Measurements from ENCODE around the gene PDE1C.
A peak's percentile ranks its signal among the peaks of the same experiment; 100 is the strongest.
"Not testable (repeated sequence)": the region's sequence is repeated elsewhere in the genome, so short reads cannot be mapped to it uniquely, and the experiment has no call there.

PDE1C gene

DNA sequence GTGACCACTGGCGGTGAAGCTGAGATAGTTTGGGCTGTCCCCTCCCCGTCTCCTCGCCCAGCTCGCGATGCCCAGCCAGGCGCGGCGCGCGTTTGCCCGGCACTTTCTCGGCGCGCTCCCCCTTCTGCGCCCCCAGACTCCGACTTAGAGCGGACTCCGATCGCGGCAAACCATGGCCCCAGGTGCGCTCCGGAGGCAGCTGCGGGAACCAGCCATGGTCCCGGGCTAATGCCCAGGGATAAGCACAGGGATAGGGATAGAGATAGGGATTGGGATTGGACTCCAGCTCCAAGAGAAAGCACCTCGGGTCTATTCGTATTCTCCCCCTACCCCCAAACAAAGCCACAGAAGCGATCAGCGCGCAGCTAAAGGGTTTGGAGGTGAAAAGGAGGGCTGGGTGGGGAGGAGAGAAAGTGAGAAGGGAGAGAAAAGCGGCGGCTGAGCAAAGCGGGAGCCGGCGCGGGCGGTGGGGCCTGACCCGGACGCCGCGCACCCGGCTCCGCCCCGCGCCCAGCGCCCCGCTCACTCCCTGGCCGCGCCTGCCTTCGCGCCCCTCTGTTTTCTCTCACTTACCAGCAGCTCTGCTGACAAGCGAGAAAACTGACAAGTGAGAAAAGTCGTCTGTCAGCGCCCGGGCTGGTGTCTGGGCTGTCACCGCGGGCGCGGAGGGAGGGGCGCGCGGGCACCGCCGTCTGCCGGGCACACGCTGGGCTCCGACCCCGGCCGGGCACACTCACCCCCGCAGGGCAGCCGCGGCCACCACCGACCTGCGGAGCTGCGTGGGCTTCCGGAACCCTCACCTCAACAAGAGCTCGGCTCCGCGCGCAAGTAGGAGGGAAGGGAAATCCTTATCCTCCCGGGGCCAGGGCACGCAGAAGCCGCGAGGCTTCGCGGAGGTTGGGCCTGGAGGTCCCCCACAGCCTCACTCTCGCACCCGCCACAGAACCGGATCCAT, at the start of gene PDE1C:
PDE1C (minus strand) TSS at position 2 of the 955 bp plus-strand sequence.
- DNase-seq (ENCODE audit: low spot score) = peak; percentile 64

DNA sequence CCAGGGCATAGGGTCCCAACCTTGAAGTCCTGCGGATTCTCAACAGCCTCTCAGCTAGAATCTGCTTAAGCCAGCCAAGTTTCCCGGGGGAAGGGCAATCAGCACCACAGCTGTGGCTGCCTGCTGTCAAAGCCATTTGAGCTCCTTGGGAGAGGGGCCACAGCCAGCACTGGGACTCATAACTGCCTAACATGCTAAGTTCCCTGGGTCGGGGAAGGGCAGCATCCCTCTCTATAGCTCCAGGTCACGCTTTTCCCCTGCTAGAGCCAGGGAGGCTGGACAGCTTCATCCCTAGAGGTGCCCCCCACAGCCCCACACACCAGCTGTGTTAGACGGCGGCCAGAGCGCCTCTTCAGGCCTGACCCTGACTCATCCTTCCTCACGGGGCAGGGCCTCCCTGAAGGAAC, 49.6 kb upstream of the PDE1C start:
- DNase-seq (ENCODE audit: low spot score) = no peak

DNA sequence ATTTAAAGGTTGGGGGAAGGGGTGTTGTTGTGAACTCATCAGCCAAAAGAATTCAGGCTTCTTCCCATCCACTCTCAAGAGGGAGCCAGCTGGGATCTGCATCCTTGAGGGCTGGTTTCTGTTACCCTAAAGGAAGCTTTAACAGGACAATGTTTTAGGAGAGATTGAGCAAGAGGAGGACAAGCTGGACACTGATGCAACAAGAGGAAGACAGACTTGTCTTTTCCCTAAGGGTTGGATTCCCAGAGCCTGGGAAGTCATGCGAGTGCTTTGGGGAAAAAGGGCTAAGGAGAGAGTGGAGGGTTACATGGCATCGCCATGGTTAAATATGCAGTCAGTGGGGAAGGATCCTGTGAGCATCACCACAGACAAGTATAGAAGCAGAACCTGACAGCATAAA, 47.6 kb upstream of the PDE1C start:
- peak; percentile 20 for DNase-seq (ENCODE audit: low spot score)

DNA sequence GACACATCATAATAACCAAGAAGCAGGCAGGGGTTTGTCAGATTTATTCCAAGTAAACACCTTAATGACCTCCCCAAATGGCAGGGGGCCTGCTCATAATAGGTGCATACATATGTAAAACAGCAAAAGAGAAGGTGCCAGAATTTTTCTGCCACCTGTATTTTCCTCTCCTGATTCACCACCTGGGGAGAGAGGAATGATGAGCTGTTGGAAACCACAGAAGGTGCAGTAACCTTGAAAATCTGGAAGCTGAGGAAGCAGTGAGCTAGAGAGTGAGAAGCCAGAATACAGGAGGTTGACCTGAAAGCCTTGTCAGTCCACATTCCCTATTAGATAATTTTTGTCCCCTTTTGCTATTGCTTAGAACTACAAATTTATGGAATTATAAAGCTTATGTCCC, 46.2 kb upstream of the PDE1C start:
- DNase-seq (ENCODE audit: low spot score) = no peak

DNA sequence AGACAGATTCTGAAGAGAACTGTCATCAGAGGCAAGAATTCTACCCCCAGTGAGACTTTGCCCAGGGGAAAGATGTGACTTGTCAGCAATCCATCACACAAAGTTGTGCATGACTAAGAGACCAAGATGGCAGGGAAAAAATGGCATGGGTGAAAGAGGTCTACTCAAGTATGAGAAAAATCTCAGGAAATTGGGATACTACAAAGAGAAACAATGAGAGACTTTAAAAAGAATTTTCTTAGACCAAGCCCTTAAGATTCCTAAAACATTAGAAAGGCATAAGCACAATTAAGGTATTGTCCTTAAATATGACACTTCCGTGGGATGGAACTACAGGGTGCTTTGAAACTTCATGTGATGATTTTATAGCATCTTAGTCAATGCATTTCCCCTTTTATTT, 45.6 kb upstream of the PDE1C start:
- peak; percentile 46 for DNase-seq (ENCODE audit: low spot score)

DNA sequence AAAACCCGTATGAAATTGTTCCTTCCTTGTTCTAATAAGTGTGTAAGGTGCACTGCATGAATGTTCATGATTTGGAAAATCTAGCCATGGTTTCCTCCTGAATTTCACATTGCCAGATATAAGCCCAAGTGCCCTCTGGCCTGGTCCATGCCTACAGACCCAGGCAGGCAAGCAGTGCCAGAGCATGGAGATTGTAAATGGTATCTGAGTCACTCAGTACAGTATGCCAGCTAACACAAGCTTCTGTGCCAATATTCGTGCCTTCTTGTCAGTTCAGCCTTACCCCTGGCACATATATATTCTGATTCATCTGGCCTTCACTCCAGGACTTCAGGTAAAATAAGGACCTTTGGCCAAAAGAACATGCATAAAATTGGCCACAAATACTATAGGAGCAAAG, 38.4 kb upstream of the PDE1C start:
- DNase-seq (ENCODE audit: low spot score) = no peak

DNA sequence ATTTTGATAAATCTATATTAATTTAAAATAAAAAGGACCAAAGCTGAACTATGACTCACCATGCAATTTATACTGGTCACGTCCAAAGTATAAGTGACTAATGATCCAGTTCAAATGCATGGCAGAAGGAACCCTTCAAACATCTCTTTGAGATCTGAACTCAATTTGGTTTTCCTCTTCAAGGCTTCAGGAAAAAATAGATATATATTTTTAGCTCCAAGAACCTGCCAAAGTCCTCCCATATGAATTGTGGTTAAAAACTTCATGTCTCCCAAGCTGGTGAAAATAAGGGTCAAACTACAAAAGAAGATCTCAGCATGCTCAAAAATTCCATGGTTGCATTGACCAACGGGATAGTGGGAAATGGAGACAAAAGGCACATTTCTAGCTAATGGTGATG, 34.6 kb upstream of the PDE1C start:
- no peak for DNase-seq (ENCODE audit: low spot score)

DNA sequence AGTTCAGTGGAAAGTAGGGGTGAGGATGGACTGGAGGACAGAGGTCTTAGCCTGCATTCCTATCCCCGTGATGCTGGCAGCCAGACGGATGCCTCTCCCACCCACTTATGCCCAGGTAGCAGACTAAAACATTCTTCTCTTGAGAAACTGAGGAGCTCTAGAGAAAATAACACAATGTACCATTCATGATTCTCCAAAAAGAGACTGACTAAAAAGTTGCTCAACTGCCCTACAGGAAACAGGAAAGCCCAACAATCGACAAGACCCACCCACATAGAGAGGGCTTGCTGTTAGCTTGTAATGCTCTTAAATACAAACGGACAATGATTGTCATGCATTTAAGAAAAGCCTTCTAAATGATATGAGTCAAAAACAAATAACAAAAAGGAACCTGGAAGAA, 33.2 kb upstream of the PDE1C start:
- DNase-seq (ENCODE audit: low spot score) = no peak

DNA sequence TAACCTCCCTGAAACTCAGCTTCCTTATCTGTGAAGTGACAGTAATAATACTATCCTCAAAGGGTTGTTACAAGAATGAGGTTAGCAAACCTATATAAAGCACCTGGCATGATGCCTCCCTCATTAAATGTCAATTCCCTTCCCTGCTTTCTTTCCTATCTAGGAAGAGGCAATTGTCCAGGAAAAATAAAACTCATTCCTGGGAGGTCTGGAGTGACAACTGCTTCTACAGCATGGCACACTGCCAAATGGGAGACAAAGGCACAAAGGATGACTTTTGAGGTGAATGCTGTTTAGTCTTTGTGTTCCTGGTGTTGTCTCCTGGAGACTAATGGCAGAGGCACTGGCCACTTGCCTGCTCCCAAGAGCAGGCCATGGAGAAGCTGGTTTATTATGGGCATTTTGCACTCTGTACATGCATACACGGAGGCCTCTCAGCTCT, 32.2 kb upstream of the PDE1C start:
- DNase-seq (ENCODE audit: low spot score) = no peak

DNA sequence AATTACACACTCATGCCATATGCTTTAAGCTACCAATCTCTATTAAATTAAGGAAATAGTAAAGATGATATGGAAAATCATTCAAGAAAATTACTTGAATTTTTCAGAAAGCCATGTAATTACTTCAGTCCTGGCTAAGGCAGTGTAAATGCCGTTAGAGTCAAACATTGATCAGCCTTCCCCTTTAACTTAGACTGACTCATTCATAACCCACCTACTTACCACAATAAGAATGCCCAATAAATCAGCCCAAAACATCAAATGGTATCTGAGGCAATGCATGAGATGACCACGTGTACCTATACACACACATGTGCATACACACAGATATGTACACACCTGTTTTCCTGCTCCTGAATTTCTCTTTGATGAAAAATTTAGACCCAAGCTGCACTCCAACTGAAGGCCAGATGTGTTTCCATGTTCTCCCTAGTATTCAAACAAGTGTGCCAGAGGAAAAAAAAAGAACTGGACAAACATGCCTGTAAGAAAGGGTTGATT, 30.2 kb upstream of the PDE1C start:
- no peak for DNase-seq (ENCODE audit: low spot score)

DNA sequence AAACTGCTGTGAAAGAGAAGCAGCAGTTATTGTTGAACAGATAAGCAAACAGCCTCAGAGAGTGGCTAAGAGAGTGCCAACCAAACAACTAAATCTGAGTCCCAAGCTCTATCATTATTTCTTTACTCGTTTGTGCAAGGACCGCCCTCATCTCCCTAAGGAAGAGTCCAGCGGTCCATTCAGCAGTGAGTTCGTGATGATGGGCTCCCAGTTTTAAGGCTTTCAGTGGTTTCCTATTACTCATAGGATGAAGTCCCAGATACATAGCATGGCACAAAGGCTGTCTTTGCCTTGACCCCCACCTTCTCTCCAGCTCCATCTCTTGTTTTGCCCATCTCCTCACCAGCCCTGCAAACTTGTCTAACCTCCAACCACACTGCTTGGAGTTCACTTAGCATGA, 24.3 kb upstream of the PDE1C start:
- DNase-seq (ENCODE audit: low spot score) = no peak

DNA sequence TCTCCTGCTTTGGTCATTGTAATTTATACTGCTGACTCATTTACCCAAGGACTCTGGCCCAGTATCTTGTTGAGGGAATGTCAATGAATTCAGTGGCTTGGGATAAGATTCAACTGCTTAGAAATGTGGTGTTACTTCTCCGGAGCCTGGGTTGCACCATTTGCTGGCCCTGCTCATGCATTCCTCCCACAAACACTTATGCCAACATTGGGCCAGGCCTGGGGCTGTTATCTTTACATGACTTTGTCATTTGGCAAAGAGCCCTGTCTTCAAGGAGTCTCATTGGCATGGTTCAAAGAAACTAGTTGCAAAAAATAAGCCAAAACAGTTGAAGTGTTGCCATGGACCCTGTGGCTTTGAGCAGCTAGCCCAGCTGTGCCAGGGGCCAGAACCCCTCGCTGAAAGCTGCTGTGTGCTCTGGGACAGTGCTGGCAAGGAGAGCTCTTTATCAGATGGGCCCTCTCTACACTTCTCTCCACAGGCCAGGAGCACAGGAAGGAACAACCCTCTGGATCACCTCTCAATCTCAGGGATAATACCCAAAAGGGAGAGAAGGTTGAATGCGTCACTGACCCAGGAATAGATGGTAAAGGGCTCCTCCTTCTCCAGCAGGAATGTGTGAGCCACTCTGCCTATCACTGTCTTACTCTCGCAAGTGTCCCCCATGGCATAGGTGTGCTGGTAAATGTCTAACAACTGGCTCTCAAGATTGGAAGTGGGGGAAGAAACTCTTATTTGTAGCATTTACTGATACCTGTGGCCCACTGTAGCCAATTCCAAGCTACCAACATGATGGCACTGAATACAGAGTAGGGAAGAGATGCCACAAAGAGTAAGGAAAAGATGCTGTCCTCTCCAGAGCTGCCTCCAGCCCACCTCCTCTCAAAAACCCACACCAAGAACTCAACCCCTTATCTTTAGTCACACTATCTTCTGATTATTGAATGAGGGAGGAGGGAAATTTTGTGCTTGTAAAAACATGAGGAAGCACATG, 23.5 kb upstream of the PDE1C start:
- peak; percentile 82 for DNase-seq (ENCODE audit: low spot score)

DNA sequence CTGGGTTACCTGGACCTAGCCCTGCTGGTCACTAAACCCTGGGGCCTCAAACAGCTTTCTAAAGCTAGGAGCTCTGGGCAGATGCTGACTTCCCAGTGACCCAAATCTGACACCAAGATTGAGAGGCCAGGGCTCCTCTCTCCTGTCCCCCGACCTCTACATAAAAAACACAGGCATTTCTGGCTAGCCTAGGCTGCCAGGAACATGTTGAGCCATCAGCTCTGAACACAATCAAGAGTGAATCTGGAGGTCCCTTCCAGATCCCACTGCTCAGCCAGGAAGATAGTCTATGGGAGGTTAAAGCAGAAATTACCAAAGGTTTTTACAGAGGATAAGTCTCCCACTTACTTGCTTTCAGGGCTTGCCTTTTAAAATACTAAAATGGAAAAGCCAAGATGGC, 22.1 kb upstream of the PDE1C start:
- no peak for DNase-seq (ENCODE audit: low spot score)

DNA sequence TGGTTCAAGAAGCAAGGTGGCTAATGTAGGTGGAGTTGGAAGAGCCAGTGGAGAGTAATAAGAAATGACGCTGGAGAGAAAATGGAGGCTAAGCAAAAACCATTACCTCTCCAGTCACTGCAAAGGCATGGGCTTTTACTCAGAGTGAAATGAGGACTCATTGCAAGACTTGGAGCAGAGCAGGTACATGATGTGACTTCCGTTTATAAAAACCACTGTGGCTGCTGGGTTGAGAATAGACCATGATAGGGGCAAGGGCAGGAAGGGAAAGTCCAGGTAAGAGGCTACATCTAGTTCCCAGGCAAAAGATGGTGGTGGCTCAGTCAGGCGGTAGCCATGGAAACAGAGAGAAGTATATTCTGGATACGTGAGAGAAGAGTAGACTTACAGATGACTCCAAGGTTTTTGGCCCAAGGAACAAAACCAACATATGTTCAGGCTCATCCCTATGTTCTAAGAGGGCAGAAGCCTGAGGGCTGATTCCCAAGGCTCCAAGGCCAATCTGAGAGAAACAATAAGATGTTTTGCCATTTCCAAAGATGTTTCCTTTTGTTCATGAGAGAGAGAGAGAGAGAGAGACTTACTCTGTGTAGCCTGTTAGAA, 21.5 kb upstream of the PDE1C start:
- no peak for DNase-seq (ENCODE audit: low spot score)

DNA sequence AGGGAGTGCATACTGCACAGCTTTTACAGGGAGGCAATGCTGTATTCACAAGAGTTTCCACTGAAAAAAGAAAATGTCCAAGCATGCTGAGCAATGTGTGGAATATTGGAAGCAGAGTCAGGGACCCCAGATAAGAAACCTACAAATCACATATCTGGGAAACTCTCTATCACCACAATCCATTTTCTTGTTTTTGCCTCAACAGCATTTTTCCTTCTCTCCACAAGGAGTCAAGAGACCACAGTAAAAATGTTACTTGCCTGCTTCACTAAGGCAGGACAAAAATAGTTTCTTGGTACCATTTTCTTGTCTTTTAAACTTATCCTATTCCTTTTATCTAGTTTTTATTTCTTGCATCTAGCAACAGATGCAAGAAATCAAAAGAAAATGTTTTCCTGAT, 19.5 kb upstream of the PDE1C start:
- DNase-seq (ENCODE audit: low spot score) = no peak

DNA sequence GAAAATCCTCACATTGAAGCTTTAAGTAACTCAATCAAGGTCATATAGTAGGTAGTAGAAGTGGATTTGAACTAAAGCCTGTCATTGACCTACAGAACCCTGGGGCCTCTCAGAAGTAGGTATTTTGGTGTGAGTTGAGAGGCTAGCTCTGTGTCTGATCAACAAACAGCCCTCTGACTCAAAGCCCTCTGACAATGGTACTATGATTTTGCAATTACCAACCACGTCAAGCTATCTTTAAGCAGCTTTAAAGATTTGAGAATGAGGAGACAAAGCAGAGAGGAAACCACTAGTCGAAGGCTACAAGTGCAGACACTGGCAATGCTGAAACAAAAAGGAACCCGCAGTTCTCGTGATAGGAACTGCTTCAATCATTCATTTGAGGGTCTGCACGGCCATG, 19.0 kb upstream of the PDE1C start:
- DNase-seq (ENCODE audit: low spot score) = no peak

DNA sequence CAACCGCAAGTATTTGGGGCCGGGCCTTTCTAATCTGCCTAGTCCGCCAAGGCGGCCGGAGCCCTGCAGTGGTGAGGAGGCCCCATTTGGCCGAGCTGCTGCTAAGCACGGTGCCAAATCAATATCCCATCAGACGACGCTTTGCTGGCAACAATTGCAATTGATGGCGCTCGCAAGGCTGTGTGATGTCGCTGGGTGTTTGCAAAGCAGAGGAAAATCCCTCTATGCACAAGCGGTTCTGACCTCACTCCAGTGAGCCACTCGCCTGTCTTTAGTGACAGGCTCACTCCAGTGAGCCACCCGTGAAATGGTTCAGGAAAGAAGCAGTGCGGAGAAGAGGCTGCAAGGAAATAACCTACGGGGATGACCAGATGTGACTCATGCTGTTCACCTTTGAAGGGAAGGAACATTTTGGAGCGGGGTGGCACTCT, 18.3 kb upstream of the PDE1C start:
- DNase-seq (ENCODE audit: low spot score) = no peak

DNA sequence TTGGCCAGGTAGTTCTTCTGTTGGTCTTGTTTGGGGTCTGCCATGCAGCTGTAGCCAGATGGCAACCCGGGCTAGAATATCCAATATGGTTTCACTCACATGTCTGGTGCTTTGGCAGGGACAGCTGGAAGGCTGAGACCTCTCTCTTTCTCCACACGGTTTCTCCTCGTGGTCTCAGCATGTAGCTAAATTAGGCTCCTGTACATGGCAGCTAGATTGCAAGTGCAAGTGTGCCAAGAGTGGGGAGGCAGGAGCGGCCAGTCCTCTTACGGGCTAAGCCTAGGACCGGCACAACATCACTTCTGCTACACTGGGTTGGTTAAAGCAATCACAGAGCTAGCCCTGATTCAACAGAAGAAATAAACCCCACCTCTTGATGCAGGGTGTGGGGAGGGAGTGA, 9.3 kb upstream of the PDE1C start:
- no peak for DNase-seq (ENCODE audit: low spot score)

DNA sequence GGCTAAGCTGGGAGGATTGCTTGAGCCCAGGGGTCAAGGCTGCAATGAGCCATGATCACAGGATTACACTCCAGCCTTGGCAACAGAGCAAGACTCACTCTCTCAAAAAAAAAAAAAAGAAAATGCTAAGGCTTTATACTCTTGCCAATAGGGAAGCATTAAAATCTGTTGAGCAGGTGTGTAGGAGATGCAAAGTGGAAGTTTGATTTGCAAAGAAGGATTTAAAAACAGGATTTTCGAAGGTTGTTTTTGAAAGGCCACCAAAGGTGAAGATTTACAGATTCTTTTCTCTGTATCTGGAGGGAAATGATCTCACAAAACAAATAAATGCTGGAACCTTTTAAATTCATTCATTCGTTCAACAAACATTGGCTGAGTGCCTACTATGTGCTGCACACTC, 8.6 kb upstream of the PDE1C start:
- DNase-seq (ENCODE audit: low spot score) = no peak

DNA sequence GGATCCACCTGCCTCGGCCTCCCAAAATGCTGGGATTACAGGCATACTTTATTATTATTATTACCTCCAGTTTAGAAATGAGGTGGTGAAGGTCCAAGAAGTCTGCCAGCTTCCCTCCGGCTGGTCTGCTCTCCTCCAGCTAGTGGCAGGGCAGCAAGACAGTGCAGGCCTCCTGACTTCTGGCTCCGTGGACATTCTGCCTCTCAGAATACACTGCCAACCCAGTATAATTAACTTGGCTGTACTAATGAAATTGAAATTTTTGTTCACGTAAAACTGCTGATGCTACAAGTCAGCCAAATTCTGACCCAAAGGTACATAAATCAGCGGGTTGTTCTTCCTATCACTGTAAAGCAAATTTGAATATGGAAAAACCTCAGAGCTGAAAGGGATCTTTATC, 7.6 kb upstream of the PDE1C start:
- no peak for DNase-seq (ENCODE audit: low spot score)

DNA sequence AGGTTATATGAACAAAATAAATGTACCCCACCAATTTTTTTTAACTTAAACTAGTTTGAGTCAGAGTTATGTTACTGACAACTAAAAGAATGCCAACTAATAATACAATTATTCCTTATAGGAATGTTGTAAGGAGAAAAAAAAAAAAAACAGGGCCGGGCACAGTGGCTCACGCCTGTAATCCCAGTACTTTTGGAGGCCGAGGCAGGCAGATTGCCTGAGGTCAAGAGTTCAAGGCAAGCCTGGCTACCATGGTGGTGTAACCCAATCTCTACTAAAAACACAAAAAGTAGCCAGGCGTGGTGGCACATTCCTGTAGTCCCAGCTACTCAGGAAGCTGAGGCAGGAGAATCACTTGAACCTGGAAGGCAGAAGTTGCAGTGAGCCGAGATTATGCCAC, 6.6 kb upstream of the PDE1C start:
- DNase-seq (ENCODE audit: low spot score) = not testable (repeated sequence)

DNA sequence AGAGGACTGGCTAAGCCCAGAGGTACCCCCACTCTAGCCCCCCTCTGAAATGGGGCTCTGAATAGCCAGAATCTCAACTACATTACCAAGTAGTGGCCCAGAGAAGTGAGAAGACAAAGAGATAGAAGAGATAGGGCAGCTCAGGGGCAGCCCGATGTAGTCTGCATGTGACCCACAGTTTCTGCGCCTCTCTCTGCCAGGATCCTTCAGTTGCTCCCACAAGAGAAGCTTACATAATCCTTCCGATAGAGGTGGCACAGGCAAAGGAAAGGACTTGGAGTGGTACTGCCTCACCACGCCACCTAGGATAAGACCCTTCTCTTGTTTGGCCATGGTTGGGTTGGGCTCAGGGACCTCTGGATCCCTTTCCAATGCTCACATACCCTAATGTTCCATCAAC, 5.4 kb upstream of the PDE1C start:
- no peak for DNase-seq (ENCODE audit: low spot score)

Measured in GM03348 (cell line).